Endodermal cell (in vitro differentiated cells): Measurements from ENCODE around the gene TERB2. TPM values are rescaled to one million over a fixed set of nuclear protein-coding genes. Genes with fewer than 3 reads are reported as not detected.
"Not testable (repeated sequence)": the region's sequence is repeated elsewhere in the genome, so short reads cannot be mapped to it uniquely, and the experiment has no call there.

Experiments
- DNase-seq: peaks from one replicate; pipeline ENCODE4 v3.0.0-alpha.2; 2017
- H3K27ac ChIP-seq: 2 replicates; pipeline ENCODE4 v1.5.1; 2013; ENCODE audit warnings: mild to moderate bottlenecking, low read depth, low read length, moderate library complexity
- H3K27me3 ChIP-seq: 2 replicates; pipeline ENCODE4 v1.6.1; 2013; ENCODE audit warnings: mild to moderate bottlenecking, low read length, moderate library complexity; ENCODE audit not compliant: insufficient read depth, control insufficient read depth, poor library complexity, severe bottlenecking
- H3K36me3 ChIP-seq: 2 replicates; pipeline ENCODE4 v1.7.0; 2013; ENCODE audit warnings: mild to moderate bottlenecking, low read length, moderate library complexity; ENCODE audit not compliant: control insufficient read depth, insufficient read depth
- H3K4me1 ChIP-seq: one replicate; pipeline ENCODE4 v1.7.0; 2013; ENCODE audit warnings: low read length; ENCODE audit not compliant: control insufficient read depth, insufficient read depth
- H3K4me3 ChIP-seq: 2 replicates; pipeline ENCODE4 v1.5.1; 2013; ENCODE audit warnings: mild to moderate bottlenecking, low read length, moderate library complexity
- H3K9ac ChIP-seq: 2 replicates; pipeline ENCODE4 v1.6.1; 2013; ENCODE audit warnings: mild to moderate bottlenecking, low read length, moderate library complexity; ENCODE audit not compliant: poor library complexity, severe bottlenecking; ENCODE audit errors: extremely low read depth
- H3K9me3 ChIP-seq: 2 replicates; pipeline ENCODE4 v1.6.1; 2013; ENCODE audit warnings: mild to moderate bottlenecking, low read length, moderate library complexity; ENCODE audit not compliant: control insufficient read depth
- H3K27ac Mint-ChIP-seq: 2 replicates; pipeline ENCODE4 v1.8.0; 2020; ENCODE audit warnings: mixed read lengths
- H3K27me3 Mint-ChIP-seq: 2 replicates; pipeline ENCODE4 v1.8.0; 2021; ENCODE audit warnings: mild to moderate bottlenecking, mixed read lengths; ENCODE audit not compliant: insufficient read depth
- H3K36me3 Mint-ChIP-seq: 2 replicates; pipeline ENCODE4 v1.8.0; 2020; ENCODE audit warnings: low read depth, mixed read lengths
- H3K4me1 Mint-ChIP-seq: 2 replicates; pipeline ENCODE4 v1.8.0; 2020; ENCODE audit warnings: mixed read lengths
- H3K4me3 Mint-ChIP-seq: 2 replicates; pipeline ENCODE4 v1.8.0; 2020; ENCODE audit warnings: mild to moderate bottlenecking, moderate library complexity, mixed read lengths
- H3K9me3 Mint-ChIP-seq: 2 replicates; pipeline ENCODE4 v1.8.0; 2020; ENCODE audit warnings: mild to moderate bottlenecking, mixed read lengths
- WGBS, 2 experiments: methylation state at CpG; one replicate each; pipeline versions ENCODE4 v1.1.5 to v1.1.7; 2013; ENCODE audit warnings: missing lambda C conversion rate in 2 of 2, mixed read lengths in 1 of 2; ENCODE audit not compliant: insufficient coverage in 1 of 2, insufficient read length in 1 of 2; 5-methylcytosine and 5-hydroxymethylcytosine counted together
- total RNA-seq, 2 donors: library from RNA; stranded (reverse); fragmentation: NEBNext Ultra II Directional in 1 of 2; extraction: Animal tissue kit (Norgen Biotek cat#: 25700) in 1 of 2; gene quantifications; 2 replicates in 1 of 2; 3 replicates in 1 of 2; pipeline ENCODE4 v1.2.1, GENCODE V29; 2021
- TF ChIP-seq, protein P1 (sequence below): fragments of 200-600 bp; sonication (generic); conservative IDR thresholded peaks from 2 replicates; pipeline ENCODE4 v1.5.0; 2021; ENCODE audit warnings: antibody characterized with exemption, mild to moderate bottlenecking

TERB2 gene
- total RNA-seq, 2 donors from 2014 or later, result not detected

DNA sequence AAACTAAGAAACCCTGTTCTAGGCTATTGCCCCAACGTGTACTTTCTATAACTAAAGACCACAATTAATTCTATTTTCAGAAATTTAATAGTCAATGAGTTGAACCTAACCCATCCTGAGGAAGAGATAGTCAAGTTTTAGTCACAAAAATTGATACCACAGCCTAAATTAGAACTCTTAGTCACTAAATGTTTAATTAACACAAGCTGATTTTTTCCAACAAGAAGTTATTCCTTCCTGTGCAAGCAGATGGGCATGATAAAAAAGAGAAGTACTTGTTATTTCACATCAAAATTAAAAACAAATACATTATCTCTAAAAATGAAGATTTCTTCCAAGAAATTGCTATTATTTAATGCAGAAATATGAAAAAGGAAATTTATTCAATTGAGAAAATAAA is 38.4 kb upstream of the TERB2 start:
- Mint-ChIP-seq H3K27me3 (peaks cover 1% of the 10 kb centered on the region), H3K27ac (no peak overlapping the region), H3K4me3 (no peak overlapping the region), H3K36me3 (no peaks in the 10 kb centered on the region), H3K9me3 (no peaks in the 10 kb centered on the region), H3K4me1 (peaks cover 3% of the 10 kb centered on the region)
- no peak for DNase-seq
- Histone ChIP-seq H3K4me1 (no peaks in the 10 kb centered on the region), H3K27me3 (no peaks in the 10 kb centered on the region), H3K4me3 (no peak overlapping the region), H3K9me3 (no peaks in the 10 kb centered on the region), H3K27ac (no peak overlapping the region), H3K36me3 (no peaks in the 10 kb centered on the region), H3K9ac (no peak overlapping the region)
- 94 to 100% methylated on average over 1 of the region's 1 CpG for WGBS, 2 experiments
- TF ChIP-seq, protein P1, sequence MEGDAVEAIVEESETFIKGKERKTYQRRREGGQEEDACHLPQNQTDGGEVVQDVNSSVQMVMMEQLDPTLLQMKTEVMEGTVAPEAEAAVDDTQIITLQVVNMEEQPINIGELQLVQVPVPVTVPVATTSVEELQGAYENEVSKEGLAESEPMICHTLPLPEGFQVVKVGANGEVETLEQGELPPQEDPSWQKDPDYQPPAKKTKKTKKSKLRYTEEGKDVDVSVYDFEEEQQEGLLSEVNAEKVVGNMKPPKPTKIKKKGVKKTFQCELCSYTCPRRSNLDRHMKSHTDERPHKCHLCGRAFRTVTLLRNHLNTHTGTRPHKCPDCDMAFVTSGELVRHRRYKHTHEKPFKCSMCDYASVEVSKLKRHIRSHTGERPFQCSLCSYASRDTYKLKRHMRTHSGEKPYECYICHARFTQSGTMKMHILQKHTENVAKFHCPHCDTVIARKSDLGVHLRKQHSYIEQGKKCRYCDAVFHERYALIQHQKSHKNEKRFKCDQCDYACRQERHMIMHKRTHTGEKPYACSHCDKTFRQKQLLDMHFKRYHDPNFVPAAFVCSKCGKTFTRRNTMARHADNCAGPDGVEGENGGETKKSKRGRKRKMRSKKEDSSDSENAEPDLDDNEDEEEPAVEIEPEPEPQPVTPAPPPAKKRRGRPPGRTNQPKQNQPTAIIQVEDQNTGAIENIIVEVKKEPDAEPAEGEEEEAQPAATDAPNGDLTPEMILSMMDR, result no peak

DNA sequence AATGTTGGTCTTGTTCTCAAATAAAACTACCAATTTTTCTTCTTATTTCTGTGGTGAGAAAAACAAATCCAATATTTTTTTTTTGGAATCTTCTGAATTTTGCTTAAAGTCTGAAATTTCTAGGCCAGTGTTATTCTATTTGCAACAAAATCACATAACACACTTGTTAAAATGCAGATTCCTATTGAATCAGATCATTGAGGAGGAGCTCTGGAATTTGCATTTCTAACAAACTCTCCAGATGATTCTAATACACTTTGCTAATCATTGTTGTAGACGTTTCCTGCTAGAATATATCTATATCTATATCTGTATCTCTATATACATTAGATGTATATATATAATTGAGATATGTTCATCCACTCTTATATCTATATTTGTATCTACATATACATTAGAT is 27.8 kb upstream of the TERB2 start:
- H3K36me3 Mint-ChIP-seq, H3K4me3 ChIP-seq, H3K9me3 Mint-ChIP-seq, H3K27me3 ChIP-seq, H3K27ac Mint-ChIP-seq, H3K9me3 ChIP-seq, H3K27me3 Mint-ChIP-seq, H3K9ac ChIP-seq, DNase-seq, H3K4me1 ChIP-seq, H3K36me3 ChIP-seq, H3K4me1 Mint-ChIP-seq, H3K4me3 Mint-ChIP-seq, H3K27ac ChIP-seq: not testable (repeated sequence)
- no CpG with 5 or more reads among the region's 1 CpG for WGBS, 2 experiments

DNA sequence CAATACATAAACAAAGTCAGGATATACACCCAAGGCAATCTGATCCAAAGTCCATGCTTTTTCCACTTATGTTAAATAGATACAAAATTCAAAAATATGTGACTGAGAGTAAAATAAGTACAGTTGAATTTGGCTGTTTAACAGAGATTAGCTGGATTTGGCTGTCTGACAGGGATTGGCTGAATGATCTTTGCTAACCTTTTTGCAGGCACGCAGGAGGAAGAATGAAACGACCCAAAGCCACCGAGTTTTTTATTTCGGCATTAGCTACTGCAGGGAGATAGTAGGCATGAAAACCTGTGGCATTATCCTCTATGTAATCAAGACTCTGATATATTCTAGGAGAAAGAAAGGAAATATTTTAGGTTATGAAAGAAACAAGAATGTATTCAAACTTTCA is 26.2 kb upstream of the TERB2 start:
- not testable (repeated sequence) for H3K27ac Mint-ChIP-seq, H3K27ac ChIP-seq, H3K9ac ChIP-seq, H3K36me3 Mint-ChIP-seq, DNase-seq, H3K4me3 Mint-ChIP-seq, H3K27me3 Mint-ChIP-seq, H3K27me3 ChIP-seq, H3K9me3 ChIP-seq, H3K4me3 ChIP-seq, H3K9me3 Mint-ChIP-seq, H3K4me1 ChIP-seq, H3K4me1 Mint-ChIP-seq, H3K36me3 ChIP-seq
- 86% methylated on average over 4 of the region's 4 CpGs; no CpG with 5 or more reads in 1 of the 2 experiments for WGBS, 2 experiments

DNA sequence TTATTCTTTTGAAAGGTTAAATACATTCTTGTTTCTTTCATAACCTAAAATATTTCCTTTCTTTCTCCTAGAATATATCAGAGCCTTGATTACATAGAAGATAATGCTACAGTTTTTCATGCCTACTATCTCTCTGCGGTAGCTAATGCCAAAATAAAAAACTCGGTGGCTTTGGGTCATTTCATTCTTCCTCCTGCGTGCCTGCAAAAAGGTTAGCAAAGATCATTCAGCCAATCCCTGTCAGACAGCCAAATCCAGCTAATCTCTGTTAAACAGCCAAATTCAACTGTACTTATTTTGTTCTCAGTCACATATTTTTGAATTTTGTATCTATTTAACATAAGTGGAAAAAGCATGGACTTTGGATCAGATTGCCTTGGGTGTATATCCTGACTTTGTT is 1.8 kb downstream of the TERB2 start:
- H3K9me3 Mint-ChIP-seq, H3K4me1 ChIP-seq, H3K4me1 Mint-ChIP-seq, H3K4me3 Mint-ChIP-seq, H3K9me3 ChIP-seq, H3K36me3 ChIP-seq, DNase-seq, H3K27me3 ChIP-seq, H3K27ac Mint-ChIP-seq, H3K27ac ChIP-seq, H3K27me3 Mint-ChIP-seq, H3K4me3 ChIP-seq, H3K36me3 Mint-ChIP-seq, H3K9ac ChIP-seq: not testable (repeated sequence)
- WGBS, 2 experiments, result 86 to 95% methylated on average over 2 to 3 of the region's 3 CpGs
